ENCODE data around the gene TMEM229B.

Gene TMEM229B

DNA sequence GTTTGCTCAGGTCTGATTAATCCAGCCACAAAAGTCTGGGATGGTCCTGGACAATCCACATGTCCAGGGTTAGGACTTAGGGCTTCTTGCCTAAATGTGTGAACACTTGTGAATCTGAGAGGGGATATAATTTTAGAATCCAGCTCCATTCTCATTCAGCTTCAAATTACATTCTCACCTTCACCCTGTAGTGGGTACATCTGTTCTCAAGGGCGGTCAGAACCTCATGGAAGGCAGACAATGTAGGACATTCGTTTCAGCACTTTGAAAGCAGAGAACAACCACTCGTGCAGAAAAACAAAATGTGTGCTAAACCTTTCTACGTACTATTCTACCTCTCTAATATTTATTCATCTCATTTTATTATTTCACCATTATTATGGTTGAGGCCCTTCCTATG is 1.2 kb downstream of the TMEM229B start:
- DNase-seq (ENCODE audit: low read depth in 2 of 2): no peak

- DNase-seq (ENCODE audit: low read depth in 2 of 2): no peak
These were observed 1.6 kb downstream of the TMEM229B start for GRCh38 chr14:67486890-67487289.

- no peak for DNase-seq (ENCODE audit: low read depth in 2 of 2)
These were observed 2.9 kb downstream of the TMEM229B start for GRCh38 chr14:67485501-67486095.

GRCh38 chr14:67483579-67484285 is 4.8 kb downstream of the TMEM229B start:
- DNase-seq (ENCODE audit: low read depth in 2 of 2): no peak

DNA sequence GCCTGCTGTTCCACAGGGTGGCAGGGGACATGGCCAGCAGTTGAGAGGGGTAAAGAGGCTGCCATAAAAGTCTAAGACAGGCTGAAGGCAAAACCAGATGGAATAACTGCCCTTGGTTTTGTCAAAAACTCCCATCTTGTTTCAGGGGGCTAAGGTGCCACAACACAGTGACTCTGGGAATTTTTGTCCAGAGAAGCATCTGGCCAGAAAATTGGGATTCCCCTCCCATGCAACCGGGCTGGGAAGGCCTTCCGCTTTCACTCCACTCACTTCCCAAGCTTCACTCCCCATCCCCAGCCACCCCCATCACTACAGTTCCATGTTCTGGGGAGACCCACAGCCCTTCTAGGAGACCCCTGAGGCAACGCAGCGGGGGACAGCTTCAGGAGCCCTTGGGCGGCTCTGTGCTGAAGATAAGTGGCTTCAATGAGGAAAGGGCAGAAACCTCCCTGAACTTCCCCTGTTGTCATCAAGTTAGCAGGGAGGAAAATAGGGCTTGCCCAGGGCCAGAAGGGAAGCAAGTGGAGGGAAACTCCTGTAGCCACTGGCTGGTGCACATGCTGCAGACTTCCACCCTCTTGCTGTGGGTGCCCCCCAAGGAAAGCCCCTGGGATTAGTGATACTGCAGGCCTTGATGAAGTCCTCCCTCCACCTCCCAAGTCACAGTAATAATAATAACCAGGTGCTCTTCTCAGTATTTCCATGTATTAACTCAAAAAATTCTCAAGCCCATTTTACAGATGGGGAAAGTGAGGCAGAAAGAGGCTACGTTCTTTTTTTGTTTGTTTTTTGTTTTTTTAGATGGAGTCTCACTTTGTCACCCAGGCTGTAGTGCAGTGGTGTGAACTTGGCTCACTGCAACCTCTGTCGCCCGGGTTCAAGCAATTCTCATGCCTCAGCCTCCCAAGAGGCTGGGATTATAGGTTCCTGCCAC is 6.0 kb downstream of the TMEM229B start:
- no peak for DNase-seq (ENCODE audit: low read depth in 2 of 2)

DNA sequence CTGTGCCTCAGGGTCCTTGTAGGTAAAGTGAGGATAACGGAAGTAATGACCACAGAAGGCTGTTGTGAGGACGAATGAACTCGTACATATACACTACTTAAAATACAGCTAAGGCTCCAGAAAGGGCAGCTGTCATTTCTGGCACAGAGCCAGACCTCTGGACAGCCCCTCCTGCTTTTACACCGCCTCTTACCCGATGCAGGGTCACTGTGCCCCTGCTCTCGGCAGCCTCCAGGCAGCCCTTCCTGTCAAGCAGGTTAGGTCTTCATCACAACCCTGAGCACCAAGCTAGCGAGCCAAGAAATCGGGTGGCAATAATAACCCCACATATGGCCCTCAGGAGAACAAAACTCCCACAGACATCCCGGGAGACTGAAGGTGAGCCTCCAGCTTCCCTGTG is 8.5 kb downstream of the TMEM229B start:
- no peak for DNase-seq (ENCODE audit: low read depth in 2 of 2)

DNA sequence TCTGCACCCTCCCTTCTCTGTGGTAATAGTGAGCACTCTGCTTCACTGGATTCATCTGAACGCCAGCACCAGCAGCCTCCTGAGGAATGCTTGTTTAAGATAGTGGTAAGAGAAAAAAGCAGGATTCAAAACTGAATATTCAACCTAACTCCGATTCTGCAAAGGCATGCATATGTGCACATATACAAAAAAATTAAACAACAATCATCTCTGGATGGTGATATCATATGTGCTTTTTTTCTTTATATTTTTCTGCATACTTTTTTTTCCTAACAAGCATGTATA is 9.8 kb downstream of the TMEM229B start:
- no peak for DNase-seq (ENCODE audit: low read depth in 2 of 2)

GRCh38 chr14:67477926-67478799 is 10.4 kb downstream of the TMEM229B start:
- DNase-seq (ENCODE audit: low read depth in 2 of 2): no peak

DNA sequence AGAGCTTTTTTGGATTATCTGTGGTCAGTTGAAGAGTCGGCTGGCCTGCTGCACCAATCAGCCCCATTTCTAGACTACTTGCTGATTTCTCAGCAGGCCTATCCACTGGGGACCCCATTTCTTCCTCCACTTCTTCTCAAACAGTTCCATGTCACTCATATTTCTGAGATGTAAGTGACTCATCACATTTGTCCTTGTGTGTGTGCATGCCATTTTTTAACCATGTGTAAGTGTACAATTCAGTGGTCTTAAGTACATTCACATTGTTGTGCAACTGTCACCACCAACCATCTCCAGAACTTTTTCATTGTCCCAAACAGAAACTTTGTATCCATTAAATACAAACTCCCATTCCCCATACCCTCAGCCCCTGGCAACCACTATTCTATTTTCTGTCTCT is 14.2 kb downstream of the TMEM229B start:
- DNase-seq (ENCODE audit: low read depth in 2 of 2): no peak

GRCh38 chr14:67473290-67474082 is 15.0 kb downstream of the TMEM229B start:
- no peak for DNase-seq (ENCODE audit: low read depth in 2 of 2)

GRCh38 chr14:67472726-67473125 is 15.8 kb downstream of the TMEM229B start:
- DNase-seq (ENCODE audit: low read depth in 2 of 2): no peak

GRCh38 chr14:67469954-67470353 is 18.6 kb downstream of the TMEM229B start:
- DNase-seq (ENCODE audit: low read depth in 2 of 2): no peak

- no peak for DNase-seq (ENCODE audit: low read depth in 2 of 2)
These were observed 20.2 kb downstream of the TMEM229B start for GRCh38 chr14:67468378-67468730.

- DNase-seq (ENCODE audit: low read depth in 2 of 2): no peak
These were observed 21.4 kb downstream of the TMEM229B start for GRCh38 chr14:67467134-67467533.

DNA sequence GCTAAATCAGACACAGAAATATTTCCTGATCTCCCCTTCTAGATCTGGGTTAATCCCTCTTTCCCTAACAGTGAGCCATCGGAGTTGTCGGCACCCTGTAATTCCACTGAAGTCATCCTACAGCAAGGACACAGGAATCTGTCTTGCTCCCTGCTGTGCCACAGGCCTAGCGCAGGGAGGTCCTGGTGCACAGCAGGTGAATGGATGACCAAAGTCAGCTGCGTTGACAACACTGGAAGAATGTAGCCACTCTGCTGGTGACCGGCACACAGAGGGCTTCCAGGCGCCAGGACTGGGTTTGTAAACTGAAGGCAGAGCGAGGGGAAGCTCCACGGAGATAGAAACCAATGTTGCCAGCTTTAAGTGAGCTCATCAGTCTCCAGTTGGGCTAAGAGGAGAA is 23.6 kb downstream of the TMEM229B start:
- DNase-seq (ENCODE audit: low read depth in 2 of 2): no peak

DNA sequence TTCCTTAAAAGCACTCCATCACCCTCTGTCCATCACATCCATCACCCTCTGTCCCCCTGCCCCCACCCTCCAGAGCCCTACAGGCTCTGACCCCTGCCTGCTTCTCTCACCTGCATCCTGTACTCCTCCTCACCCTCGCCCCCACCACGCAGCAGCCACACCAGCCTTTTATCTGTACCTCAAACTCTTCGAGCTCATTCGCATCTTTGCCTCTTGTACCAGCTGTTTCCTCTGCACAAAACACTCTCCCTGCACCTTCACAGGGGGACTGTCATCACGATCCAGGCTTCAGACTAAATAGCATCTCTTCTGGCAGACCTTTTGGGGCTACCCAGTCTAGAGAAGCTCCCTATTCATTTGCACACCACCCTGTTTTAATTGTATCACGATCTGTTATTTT is 24.1 kb downstream of the TMEM229B start:
- no peak for DNase-seq (ENCODE audit: low read depth in 2 of 2)

GRCh38 chr14:67463900-67464299 is 24.6 kb downstream of the TMEM229B start:
- DNase-seq (ENCODE audit: low read depth in 2 of 2): no peak

GRCh38 chr14:67461996-67462395 is 26.5 kb downstream of the TMEM229B start:
- DNase-seq (ENCODE audit: low read depth in 2 of 2): no peak

DNA sequence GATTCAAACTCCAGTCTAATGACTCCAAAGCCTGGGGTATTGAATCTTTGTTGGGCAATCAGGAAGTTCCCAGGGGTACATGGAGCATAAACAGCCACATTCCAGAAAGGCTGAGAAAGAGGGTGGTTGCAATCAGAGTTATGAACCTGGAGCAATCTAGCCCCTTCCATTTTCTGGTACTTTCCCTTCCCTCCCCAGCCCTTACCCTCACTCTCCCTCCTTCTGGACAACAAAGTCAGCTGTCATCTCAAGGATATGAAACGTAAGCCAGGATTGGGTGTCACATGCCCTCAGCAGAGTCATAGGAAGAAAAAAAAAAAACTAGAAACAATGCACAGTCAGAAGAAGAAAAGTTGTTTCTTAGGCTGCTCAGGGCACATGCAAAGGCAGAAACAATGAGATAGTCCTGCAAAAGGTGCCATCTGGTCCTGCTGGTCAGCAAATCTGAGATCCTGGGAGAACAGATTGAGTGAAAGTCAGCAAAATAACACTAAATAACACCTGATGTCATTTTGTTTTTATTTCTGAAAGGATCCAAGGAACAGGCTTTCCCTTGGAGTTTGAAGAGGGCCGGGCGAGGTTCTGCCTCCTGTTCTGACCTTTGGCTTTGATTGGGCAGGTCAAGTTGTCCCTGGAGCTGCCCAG is 27.1 kb downstream of the TMEM229B start:
- no peak for DNase-seq (ENCODE audit: low read depth in 2 of 2)

DNA sequence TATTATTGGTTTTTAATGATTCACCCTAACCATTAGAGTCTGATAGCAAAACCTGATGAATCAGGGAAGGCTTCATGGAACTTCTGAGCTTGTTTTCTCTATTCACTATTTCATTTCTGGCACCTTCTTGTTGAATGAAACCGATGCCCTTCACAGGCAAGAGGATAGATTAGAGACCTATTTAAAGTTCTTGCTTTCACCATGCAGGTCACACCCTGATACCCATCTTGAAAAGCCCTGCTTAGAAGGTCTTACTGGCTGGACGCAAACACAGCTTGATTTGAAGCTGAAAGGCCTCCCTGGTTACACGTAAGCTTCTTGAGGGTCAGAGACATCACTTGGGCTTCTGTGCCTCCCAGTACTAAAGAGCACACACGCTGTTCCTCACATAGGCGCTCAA is 29.2 kb downstream of the TMEM229B start:
- DNase-seq (ENCODE audit: low read depth in 2 of 2): no peak

- DNase-seq (ENCODE audit: low read depth in 2 of 2): no peak
These were observed 30.7 kb downstream of the TMEM229B start for GRCh38 chr14:67457782-67458181.
